ENCODE measurements around the gene NDUFC1. TPM values are rescaled to one million over a fixed set of nuclear protein-coding genes. Genes with fewer than 3 reads are reported as not detected.

The NDUFC1 gene
- total RNA-seq, 1 donor, result 39.7 TPM

DNA sequence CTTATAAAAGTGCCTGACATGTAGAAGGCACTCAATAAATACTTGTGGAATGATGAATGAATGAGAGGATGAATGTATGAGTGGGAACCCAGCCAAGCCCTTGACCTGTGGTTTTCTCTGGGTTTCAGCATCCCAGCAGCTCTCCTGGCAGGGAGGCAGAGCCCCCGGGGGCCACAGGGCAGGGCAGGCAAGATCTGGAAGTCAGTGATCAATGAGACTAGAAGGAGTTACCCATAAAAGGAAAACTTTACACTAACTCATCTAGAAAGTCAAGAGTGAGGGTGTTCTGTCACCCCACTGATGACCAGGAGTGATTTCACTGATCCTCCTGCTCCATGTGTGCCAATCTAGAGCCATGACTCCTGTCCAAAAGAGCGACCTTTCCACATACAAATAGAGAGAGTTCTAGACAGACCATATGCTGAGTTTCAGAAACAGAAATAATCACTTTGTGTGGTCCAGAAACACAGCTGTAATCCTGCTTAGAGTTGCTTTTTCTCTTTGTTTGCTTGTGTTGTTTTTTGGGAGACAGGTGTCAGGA lies 59.7 kb downstream of the NDUFC1 start:
- H3K4me3 ChIP-seq (ENCODE audit: low read depth, low read length), result no peak overlapping the region
- TF ChIP-seq, protein P1, sequence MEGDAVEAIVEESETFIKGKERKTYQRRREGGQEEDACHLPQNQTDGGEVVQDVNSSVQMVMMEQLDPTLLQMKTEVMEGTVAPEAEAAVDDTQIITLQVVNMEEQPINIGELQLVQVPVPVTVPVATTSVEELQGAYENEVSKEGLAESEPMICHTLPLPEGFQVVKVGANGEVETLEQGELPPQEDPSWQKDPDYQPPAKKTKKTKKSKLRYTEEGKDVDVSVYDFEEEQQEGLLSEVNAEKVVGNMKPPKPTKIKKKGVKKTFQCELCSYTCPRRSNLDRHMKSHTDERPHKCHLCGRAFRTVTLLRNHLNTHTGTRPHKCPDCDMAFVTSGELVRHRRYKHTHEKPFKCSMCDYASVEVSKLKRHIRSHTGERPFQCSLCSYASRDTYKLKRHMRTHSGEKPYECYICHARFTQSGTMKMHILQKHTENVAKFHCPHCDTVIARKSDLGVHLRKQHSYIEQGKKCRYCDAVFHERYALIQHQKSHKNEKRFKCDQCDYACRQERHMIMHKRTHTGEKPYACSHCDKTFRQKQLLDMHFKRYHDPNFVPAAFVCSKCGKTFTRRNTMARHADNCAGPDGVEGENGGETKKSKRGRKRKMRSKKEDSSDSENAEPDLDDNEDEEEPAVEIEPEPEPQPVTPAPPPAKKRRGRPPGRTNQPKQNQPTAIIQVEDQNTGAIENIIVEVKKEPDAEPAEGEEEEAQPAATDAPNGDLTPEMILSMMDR (IDR thresholded peaks at IDR 0.05; ENCODE audit: insufficient read depth, low read depth, low read length), result no peak
- peak; percentile 54 for DNase-seq (ENCODE audit: low read depth)

DNA sequence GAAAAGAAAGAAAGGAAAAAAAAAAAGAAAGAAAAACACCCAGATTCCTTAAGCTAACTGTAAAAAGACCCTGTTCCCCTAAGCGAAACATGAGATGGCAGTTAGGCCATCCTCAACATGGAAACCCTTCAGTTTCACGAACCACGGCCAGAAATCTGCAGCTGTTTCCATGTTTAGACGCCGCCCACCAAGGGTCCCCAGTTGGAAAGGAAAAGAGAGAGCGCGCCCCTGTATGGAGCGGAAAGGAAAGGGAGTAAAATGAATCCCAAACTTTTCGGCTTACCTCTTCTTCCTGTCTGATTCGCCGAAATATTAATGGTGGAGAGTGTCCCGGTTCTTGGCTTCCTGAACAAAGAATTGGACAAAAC lies 60.5 kb downstream of the NDUFC1 start:
- no peak overlapping the region for H3K4me3 ChIP-seq (ENCODE audit: low read depth, low read length)
- no peak for DNase-seq (ENCODE audit: low read depth)
- TF ChIP-seq, protein P1 (IDR thresholded peaks at IDR 0.05; ENCODE audit: insufficient read depth, low read depth, low read length), result no peak

DNA sequence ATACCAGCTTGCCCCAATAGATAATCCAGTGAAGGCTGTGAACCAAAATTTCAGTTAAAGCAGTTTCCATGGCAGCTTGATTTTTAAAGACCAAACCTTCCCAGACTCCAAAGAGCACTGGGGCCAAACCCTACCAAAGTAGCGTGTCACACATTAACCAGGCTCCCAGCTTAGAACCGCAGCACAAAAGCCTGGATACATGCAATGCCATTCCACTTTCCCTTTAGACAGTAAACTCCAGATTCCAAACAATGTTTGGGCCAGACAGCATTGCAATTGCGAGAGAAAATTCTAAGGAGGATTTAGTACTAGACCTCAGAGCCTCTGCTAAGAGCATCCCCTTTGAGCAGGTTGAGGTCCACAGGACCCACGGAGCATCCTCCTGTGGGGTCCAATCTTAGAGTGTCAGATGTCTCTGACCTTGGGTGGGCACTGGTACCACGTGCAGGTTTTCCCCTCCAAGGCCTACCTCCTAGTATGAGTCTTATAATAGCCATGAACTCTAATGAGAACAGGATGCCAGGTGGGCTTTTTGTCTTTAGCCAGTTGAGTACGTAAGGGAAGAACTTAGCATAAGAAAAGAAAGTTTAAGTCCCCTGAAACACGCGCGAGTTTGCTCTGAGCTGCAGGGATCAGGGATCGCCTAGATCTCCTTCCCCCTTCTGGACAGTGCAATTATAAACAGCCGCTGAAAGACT lies 61.0 kb downstream of the NDUFC1 start:
- H3K4me3 ChIP-seq (ENCODE audit: low read depth, low read length), result no peak overlapping the region
- no peak for DNase-seq (ENCODE audit: low read depth)
- TF ChIP-seq, protein P1 (IDR thresholded peaks at IDR 0.05; ENCODE audit: insufficient read depth, low read depth, low read length), result no peak

Small RNA genes lying within 50 kb of the gene (small RNA-seq; reads per million reads assigned to genes)
- not detected for gene RNU6-1074P
- gene RNU6-1214P, result not detected

Other genes with a start within 250 kb of the NDUFC1 start
- gene ELF2, start 125.3 kb downstream of the NDUFC1 start, total RNA-seq, result 40.3 and 45.8 TPM in 2 replicates
- gene MGARP, start 22.3 kb downstream of the NDUFC1 start, total RNA-seq, result 41.2 and 106 TPM in 2 replicates
- gene NAA15, start 972 bp downstream of the NDUFC1 start, total RNA-seq, result 37.0 and 66.5 TPM in 2 replicates
- gene RAB33B, start 151.6 kb upstream of the NDUFC1 start, total RNA-seq, result 11.3 and 14.7 TPM in 2 replicates

Measured in fibroblast of villous mesenchyme (primary cell).